Measurements from ENCODE around the gene OCA2.
A peak's percentile ranks its signal among the peaks of the same experiment; 100 is the strongest.

The OCA2 gene

GRCh38 chr15:27845535-27846369 is 253.4 kb downstream of the OCA2 start:
- H3K4me3 ChIP-seq (ENCODE audit: low read depth, low read length) = no peak overlapping the region
- DNase-seq (ENCODE audit: low read depth) = no peak
- TF ChIP-seq MYC (IDR thresholded peaks at IDR 0.05; ENCODE audit: low read depth, low read length) = no peak
- no peak for TF ChIP-seq POLR2A (IDR thresholded peaks at IDR 0.05; ENCODE audit: extremely low read depth, insufficient read length)
- TF ChIP-seq, protein P1, sequence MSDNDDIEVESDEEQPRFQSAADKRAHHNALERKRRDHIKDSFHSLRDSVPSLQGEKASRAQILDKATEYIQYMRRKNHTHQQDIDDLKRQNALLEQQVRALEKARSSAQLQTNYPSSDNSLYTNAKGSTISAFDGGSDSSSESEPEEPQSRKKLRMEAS (IDR thresholded peaks at IDR 0.05; ENCODE audit: low read depth, low read length) = no peak
- TF ChIP-seq, protein P2, sequence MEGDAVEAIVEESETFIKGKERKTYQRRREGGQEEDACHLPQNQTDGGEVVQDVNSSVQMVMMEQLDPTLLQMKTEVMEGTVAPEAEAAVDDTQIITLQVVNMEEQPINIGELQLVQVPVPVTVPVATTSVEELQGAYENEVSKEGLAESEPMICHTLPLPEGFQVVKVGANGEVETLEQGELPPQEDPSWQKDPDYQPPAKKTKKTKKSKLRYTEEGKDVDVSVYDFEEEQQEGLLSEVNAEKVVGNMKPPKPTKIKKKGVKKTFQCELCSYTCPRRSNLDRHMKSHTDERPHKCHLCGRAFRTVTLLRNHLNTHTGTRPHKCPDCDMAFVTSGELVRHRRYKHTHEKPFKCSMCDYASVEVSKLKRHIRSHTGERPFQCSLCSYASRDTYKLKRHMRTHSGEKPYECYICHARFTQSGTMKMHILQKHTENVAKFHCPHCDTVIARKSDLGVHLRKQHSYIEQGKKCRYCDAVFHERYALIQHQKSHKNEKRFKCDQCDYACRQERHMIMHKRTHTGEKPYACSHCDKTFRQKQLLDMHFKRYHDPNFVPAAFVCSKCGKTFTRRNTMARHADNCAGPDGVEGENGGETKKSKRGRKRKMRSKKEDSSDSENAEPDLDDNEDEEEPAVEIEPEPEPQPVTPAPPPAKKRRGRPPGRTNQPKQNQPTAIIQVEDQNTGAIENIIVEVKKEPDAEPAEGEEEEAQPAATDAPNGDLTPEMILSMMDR (IDR thresholded peaks at IDR 0.05; ENCODE audit: low read depth, low read length) = no peak

DNA sequence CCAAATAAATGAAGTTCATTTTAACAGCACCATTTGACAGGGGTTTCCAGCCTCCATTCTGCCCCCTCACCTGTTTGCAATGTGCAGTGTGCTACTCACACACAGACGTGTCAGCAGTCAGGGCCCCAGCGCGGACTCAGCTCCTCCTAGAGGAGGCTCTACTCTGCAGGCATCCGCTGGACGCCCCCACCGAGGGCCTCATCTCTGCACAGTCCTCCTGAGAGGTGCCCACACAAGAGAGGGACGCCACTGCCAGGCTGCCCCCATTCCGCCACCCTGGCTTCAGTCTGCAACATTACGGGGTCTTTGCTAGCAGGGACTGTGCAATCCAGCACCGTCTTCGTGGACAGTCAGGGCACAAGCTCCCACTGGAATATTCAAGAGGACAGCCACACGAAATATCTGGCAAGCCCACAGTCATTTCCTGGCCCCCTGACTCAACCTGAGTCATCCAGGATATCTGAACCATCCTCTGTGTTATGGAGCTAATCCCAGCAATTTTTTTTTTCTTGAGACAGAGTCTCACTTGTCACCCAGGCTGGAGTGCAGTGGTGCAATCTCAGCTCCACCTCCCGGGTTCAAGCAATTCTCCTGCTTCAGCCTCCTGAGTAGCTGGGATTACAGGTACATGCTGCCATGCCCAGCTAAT is 255.0 kb downstream of the OCA2 start:
- DNase-seq (ENCODE audit: low read depth) = no peak
- no peak overlapping the region for H3K4me3 ChIP-seq (ENCODE audit: low read depth, low read length)

GRCh38 chr15:27843146-27843545 is 256.0 kb downstream of the OCA2 start:
- no peak overlapping the region for H3K4me3 ChIP-seq (ENCODE audit: low read depth, low read length)
- TF ChIP-seq MYC (IDR thresholded peaks at IDR 0.05; ENCODE audit: low read depth, low read length) (no peak), POLR2A (IDR thresholded peaks at IDR 0.05; ENCODE audit: extremely low read depth, insufficient read length) (no peak)
- TF ChIP-seq, protein P1 (IDR thresholded peaks at IDR 0.05; ENCODE audit: low read depth, low read length) = no peak
- TF ChIP-seq, protein P2 (IDR thresholded peaks at IDR 0.05; ENCODE audit: low read depth, low read length) = no peak
- no peak for DNase-seq (ENCODE audit: low read depth)

More for the DNA sequence above, 255.0 kb downstream of the OCA2 start:
- TF ChIP-seq, protein P2 (IDR thresholded peaks at IDR 0.05; ENCODE audit: low read depth, low read length) = no peak
- no peak for TF ChIP-seq POLR2A (IDR thresholded peaks at IDR 0.05; ENCODE audit: extremely low read depth, insufficient read length)
- TF ChIP-seq MYC (IDR thresholded peaks at IDR 0.05; ENCODE audit: low read depth, low read length) = no peak
- TF ChIP-seq, protein P1 (IDR thresholded peaks at IDR 0.05; ENCODE audit: low read depth, low read length) = no peak

DNA sequence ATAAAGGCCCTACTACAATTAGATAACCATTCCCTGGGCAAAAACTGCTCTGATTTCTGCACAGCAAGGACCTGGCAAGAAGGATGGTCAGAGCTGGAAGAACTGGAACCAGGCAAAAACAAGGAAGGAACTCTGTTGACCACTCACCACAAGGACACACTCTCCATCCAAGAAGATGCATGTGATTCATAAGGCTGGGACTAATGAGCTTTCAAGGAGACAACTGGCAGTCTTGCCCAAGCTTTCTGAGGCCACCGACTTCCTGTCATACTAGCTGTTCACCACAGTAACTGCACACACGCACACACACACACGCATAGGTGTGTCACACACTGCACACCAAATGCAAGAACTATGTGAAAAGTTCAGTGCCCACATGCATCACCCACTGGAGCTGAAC is 256.6 kb downstream of the OCA2 start:
- TF ChIP-seq, protein P1 (IDR thresholded peaks at IDR 0.05; ENCODE audit: low read depth, low read length) = no peak
- TF ChIP-seq POLR2A (IDR thresholded peaks at IDR 0.05; ENCODE audit: extremely low read depth, insufficient read length) = no peak
- TF ChIP-seq, protein P2 (IDR thresholded peaks at IDR 0.05; ENCODE audit: low read depth, low read length) = no peak
- no peak for TF ChIP-seq MYC (IDR thresholded peaks at IDR 0.05; ENCODE audit: low read depth, low read length)
- DNase-seq (ENCODE audit: low read depth) = peak; percentile 21
- no peak overlapping the region for H3K4me3 ChIP-seq (ENCODE audit: low read depth, low read length)

DNA sequence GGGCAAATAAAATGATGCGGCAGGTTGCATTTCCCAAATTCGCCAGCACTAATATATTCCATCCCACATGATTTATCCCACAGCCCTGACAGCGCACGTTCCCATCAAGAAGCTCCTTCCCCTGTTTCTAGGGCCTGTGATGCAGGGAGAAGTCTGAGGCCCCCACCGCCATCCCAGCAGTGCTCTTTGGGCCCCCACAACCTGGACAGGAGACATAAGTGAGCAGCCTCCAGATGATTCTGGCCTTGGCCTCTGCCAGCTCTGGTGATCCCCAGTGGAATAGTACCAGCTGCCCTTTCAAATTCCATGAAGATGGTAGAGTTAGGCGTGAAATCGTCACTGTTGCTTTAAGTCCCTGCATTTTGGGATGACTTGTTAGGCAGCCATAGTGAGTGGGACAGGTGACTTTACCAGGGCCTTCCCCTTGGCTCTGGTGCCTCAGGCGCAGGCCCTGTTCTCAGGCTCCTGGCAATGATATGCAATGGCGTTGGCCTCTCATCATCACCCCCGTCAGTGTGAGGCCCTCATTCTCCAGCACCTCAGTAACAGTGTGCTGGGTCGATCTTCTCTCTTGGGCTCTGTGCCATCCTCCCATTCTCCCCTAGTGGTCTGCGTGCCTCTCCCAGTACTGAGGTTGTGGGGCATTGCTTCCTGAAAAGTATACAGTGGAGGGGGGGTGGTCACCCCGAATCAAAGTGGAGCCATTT is 263.7 kb downstream of the OCA2 start:
- no peak overlapping the region for H3K4me3 ChIP-seq (ENCODE audit: low read depth, low read length)
- no peak for DNase-seq (ENCODE audit: low read depth)
- TF ChIP-seq, protein P1 (IDR thresholded peaks at IDR 0.05; ENCODE audit: low read depth, low read length) = no peak
- TF ChIP-seq, protein P2 (IDR thresholded peaks at IDR 0.05; ENCODE audit: low read depth, low read length) = no peak
- no peak for TF ChIP-seq MYC (IDR thresholded peaks at IDR 0.05; ENCODE audit: low read depth, low read length)
- no peak for TF ChIP-seq POLR2A (IDR thresholded peaks at IDR 0.05; ENCODE audit: extremely low read depth, insufficient read length)

Data from NB4 (cell line).